T47D (cell line): ENCODE measurements around the gene MYO3A.
"Not testable (repeated sequence)": the region's sequence is repeated elsewhere in the genome, so short reads cannot be mapped to it uniquely, and the experiment has no call there.

ENCODE experiments used
- DNase-seq, 2 experiments: peaks; one replicate each; pipeline versions ENCODE4 v3.0.0 to v3.0.0-alpha.2; 2011 to 2012; ENCODE audit warnings: low read depth in 1 of 2, low spot score in 1 of 2
- JUND ChIP-seq: IDR thresholded peaks from 2 replicates; pipeline ENCODE4 v1.6.1; 2012; ENCODE audit warnings: low read depth
- in situ Hi-C: cut with HindIII; loops from 2 replicates; pipeline ENCODE4 v1.10.0; 2016; ENCODE audit warnings: low sequenced_read_pairs, low pct_unique_long_range_greater_than_20kb

The MYO3A gene

DNA sequence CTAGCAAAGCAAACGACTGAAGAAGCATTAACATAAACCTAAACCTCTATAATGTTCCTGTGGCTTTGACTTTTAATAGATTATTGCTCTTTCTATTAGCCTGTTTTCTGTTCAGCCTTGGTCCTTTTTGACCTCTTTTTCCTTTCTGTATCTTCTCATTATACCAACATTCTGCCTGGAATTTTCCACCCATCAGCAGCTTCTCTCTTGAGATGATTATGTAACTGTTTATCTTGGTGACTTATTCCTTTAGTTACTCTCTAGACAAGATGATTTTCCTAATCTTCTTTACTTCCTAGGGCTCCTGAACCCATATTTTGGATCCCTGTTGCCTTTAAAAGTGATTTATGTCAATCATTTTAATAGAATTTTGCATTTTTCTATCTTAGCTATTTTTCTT lies 81.1 kb downstream of the MYO3A start:
- DNase-seq, result no peak
- in situ Hi-C loops, result no loop called here
- no peak for TF ChIP-seq JUND

DNA sequence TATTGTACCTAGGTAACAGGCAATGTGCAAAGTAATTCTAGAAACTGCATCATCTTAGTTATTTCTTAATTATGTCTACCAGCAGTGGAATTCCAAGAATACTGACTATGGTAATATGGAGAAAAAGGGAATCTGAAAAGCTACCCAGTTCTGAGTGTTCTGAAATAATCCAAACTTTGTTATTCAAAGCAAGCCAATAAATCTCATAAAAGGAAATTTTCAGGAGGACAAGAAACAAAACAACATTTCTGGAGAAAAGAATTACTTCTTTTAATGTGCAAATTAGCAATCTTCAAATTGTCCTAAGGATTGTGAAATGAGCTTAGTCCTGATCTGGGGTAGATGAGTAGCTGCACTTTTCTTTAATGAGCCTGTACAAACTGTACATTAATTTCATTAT lies 88.8 kb downstream of the MYO3A start:
- TF ChIP-seq JUND, result no peak
- in situ Hi-C loops, result no loop called here
- DNase-seq, result no peak

DNA sequence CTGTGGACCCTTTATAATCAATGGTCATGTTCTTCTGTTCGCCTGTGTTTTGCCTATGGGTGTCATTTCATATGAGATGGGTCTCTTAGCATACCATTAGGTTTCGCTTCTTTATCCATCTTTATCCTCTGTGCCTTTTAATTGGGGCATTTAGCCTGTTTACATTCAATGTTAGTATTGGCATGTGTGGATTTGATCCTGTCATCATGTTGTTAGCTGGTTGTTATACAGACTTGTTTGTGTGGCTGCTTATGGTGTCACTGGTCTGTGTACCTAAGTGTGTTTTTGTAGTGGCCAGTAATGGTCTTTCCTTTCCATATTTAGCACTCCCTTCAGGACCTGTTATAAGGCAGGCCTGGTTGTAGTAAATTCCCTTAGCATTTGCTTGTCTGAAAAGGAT lies 90.3 kb downstream of the MYO3A start:
- TF ChIP-seq JUND, result no peak
- no peak for DNase-seq
- in situ Hi-C loops, result no loop called here

DNA sequence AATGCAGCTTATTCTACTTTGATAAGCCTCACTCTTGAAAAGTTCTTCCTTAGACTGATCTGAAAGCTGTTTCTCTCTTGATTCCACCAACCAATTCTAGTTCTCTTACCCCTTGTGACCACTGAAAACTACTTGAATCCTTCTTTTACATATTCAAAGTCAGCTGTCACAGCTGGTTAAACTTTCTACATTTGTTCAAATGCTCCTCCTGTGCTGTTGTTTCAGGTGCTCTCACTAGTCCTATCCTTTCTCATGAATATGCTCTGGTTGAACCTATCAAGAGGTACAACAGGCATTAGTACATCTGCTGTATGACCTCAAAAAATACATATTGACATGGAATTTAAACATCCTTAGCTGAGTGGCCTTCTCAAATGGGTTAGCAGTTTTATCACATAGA lies 91.5 kb downstream of the MYO3A start:
- in situ Hi-C loops, result no loop called here
- TF ChIP-seq JUND, result no peak
- no peak for DNase-seq

DNA sequence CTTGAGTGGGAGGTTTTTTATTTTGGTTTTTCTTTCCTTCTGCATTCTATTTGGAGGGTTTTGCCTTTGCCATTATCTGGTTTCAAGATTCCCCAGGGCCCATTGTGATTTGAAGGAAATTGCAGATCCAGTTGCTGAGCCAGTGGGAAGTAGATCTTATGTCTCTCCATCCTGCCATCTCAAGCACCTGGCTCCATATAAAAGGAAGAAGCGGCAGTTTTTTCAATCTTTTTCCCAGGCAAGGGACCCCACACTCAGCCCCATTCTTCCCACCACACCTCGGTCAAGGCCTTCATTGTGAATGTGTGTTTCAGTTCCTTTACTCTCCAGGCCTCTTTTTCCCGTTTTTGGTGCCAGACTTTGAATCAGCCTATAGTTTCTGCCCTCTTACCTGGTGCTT lies 95.8 kb downstream of the MYO3A start:
- DNase-seq, result no peak
- TF ChIP-seq JUND, result no peak
- in situ Hi-C loops, result no loop called here

DNA sequence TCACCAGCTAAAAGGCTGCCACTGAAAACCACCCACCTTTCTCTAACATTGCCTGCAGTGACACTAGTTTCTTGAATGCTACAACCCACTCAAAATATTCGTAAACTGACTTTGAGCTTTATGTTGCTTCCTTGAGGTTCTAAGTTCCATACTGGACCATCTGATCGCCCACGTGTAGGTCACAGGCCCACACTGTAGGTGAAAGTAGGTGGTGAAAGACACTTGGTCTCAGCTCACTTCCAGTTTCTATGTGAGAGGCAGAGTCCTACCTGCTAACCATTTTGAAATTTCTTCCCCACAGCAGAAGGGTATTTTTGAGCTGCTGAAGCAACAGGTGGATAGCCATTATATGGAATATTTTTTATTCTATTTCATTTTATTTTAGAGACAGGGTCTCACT lies 97.3 kb downstream of the MYO3A start:
- in situ Hi-C loops, result no loop called here
- TF ChIP-seq JUND, result no peak

DNA sequence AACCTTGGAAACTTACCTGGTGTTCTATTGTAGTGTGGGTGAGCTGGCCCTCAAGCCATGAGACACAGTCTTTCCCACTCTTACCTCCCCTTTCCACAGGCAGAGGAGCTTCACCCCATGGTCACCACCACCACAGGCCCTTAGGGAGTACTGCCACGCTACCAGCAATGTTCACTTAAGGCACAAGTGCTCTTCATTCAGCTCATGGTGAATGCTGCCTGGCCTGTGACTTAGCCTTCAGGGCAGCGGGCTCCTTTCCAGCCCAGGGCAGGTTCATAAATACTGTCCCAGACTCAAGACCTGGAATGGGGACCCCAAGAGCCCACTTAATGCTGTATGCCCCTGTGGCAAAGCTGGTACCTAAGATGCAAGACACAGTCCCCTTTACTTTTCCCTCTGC lies 109.4 kb downstream of the MYO3A start:
- TF ChIP-seq JUND, result no peak
- in situ Hi-C loops, result no loop called here
- DNase-seq, result no peak

More for the DNA sequence above, 97.3 kb downstream of the MYO3A start:
- DNase-seq, result no peak

DNA sequence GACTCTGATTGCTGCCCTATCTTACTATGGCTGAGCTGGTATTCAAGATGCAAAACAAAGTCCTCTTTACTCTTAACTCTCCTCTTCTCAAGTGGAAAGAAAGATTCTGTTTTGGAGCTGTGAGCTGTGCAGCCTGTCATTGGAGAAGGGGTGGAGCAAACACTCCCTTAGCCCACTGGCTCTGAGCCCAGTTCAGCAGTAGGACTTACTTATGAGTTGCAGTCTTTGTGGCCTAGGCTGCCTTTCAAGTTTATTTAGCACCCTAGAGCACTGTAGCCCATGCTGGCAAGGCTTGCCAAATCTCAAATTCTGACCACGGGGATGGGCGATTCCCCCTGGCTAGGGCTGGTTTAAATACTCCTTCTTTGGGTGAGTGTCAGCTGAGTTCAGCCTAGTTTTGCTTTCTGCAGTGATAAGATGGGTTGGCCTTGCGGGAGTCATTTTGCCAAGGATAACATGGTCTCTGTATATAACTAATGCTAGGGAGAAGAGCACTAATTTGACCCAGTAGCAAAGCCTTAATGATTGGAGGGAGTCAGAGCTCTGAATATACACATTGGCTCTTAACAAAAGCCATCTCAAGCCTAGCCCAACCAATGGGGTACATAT lies 110.2 kb downstream of the MYO3A start:
- peak in 1 of 2 experiments; percentile 2 for DNase-seq
- TF ChIP-seq JUND, result no peak
- in situ Hi-C loops, result no loop called here

DNA sequence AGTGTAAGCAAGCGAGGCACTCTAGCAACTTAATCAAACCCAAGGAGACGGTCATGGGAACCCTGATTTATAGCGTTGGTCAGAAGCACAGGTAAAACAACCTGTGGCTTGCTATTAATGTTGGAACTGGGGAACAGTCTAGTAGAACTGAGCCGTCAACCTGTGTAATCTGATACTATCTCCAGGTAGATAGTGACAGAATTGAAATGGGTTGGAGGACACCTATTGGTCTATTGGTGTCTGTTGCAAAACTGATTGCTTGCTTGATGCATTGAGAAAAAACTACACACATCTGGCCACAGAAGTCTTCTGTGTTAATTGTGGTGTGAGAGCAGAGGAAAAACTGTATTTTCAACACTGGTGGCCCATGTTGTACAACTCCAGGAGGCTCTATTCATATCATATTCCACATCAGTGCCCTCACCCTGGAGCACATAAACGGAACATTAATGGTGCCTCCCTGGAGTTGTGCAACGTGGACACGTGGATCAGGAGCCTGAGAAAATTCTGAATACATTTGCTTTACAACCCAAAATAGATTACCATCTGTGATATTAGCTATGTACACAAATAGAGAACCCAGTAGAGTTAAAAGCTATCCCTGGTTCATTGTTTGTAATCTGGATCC lies 112.2 kb downstream of the MYO3A start:
- in situ Hi-C loops, result no loop called here
- TF ChIP-seq JUND, result no peak
- DNase-seq, result no peak

DNA sequence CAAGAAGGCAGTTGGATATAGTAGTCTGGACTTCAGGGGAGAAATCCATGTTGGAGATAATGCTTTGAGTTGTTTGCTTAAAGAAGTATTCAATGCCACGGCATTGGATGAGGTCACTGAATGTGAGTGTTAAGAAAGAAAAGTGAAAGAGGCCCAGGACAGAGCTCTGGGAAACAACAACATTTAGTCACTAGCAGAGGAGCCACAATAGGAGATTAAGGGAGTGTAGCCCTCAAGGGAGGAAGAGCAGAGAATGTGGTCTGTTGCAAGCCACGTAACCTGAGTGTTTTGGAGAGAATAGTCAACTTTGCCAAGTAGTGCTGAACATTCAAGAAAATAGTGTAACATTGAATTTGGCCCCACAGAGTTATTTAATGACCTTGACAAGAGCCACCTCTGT lies 114.7 kb downstream of the MYO3A start:
- no peak for TF ChIP-seq JUND
- in situ Hi-C loops, result no loop called here
- DNase-seq, result no peak

DNA sequence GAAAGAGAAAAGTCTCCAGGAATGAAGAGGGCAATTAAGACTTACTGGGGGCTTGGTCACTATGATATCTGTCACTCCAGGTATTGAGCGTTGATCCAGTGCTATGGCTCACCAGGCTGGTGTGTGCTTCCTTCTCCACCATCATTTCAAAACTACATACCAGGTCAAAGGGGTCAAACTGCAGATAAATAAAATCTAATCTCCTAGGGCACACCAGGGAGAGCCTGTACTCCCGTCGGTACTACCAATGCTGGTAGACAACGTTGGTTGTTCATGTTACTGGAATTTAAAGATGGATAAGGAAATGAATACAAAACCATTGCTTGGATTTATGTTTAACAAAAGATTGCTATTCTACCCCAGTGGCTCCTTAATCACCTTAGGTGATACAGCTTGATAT lies 118.3 kb downstream of the MYO3A start:
- no peak for TF ChIP-seq JUND
- in situ Hi-C loops, result no loop called here
- DNase-seq, result no peak

DNA sequence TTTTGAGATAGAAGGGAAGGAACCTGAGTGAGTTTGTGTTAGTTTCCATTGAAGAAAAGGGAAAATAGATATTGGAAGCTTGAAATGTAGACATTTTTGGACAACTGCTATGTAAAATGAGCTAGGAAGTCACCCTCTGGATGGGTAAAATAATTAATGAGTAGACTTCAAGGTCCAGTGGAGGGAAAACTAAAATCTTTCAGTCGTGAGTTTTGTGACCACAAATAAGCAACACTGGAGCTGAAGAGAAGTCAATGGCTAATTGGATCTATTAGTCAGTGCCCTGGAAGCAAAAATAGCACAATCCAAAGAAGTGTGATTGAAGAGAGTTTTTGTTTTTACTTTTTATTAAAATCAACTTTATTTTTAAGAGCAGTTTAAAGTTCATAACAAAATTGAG lies 123.4 kb downstream of the MYO3A start:
- in situ Hi-C loops, result no loop called here
- DNase-seq, result no peak
- TF ChIP-seq JUND, result no peak

DNA sequence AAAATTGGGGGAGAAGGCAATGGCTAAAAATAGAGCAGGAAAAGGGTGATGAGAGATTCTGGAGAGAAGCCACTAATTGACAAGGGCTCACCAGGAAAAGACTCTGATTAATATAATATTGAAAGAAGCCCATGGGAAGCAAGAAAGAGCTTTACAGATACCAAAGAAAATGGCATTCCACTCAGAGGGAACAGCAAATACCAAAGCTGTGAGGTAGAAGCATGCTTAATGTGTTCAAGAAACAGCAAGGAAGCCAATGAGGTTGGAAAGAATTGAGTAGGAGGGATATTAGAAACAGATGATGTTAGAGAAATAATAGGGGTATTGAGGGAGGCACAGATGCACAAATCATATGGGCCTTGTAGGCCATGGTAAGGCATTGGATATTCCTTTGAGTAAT lies 130.1 kb downstream of the MYO3A start:
- TF ChIP-seq JUND, result no peak
- no peak for DNase-seq
- in situ Hi-C loops, result no loop called here

DNA sequence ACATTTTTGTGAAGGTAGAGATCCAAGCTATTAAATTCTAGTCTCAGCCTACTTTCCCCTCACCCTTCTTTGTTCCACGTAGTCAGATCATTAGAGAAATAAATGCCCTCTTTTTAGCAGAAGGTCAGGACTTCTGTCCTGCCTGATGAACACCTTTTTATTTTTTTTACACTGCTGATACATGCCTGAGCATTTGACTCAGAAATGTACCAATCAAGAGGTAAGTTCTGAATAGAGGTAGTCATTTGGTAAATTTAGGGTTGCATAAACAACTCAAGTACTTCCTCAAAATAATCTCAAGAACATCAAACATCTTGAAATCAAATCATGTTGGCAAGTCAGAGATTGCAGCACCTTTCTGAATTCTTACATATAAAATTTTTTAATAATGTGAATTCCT lies 133.7 kb downstream of the MYO3A start:
- TF ChIP-seq JUND, result no peak
- in situ Hi-C loops, result no loop called here
- no peak for DNase-seq

DNA sequence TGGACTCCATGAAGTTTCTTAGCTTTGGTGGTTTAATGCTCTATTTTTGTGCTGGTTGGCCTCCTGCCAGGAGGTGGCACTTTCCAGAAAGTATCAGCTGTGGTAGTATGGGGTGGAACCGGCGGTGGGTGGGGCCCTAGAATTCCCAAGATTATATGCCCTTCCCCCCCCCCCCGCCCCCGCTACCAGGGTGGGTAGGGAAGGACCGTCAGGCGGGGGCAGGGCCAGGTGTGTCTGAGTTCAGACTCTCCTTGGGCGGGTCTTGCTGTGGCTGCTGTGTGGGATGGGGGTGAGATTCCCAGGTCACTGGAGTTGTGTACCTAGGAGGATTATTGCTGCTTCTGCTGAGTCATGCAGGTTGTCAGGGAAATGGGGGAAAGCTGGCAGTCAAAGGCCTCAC lies 146.9 kb downstream of the MYO3A start:
- in situ Hi-C loops, DNase-seq: not testable (repeated sequence)
